ENCODE data around the gene FYN. TPM values are rescaled to one million over a fixed set of nuclear protein-coding genes. Genes with fewer than 3 reads are reported as not detected.

The FYN gene
- polyA plus RNA-seq, 1 donor (not counting 4 experiments of a cell fraction or from before 2014, with no cell fraction given) = 24.7 TPM

- TF ChIP-seq CTCF (optimal IDR thresholded peaks at IDR 0.05 in 1 of 3, IDR thresholded peaks at IDR 0.05 in 1 of 3, conservative IDR thresholded peaks at IDR 0.05 in 1 of 3; ENCODE audit: extremely low read depth in 1 of 3, insufficient read depth in 2 of 3, low read length in 3 of 3) = no peak
- Histone ChIP-seq H3K9me1 (ENCODE audit: control insufficient read depth, extremely low read depth, insufficient read depth, low read length) (no peaks in the 10 kb centered on the region), H4K20me1 (ENCODE audit: control insufficient read depth, extremely low read depth, insufficient read depth, low read length) (no peaks in the 10 kb centered on the region), H3K36me3 (ENCODE audit: control insufficient read depth in 2 of 2, extremely low read depth in 1 of 2, insufficient read depth in 2 of 2, low read length in 2 of 2) (peaks cover 2 to 7% of the 10 kb centered on the region in 2 experiments), H3K4me1 (ENCODE audit: control insufficient read depth, extremely low read depth, insufficient read depth, low read length) (no peaks in the 10 kb centered on the region), H3K27ac (ENCODE audit: control insufficient read depth, insufficient read depth, low read length) (no peak overlapping the region), H3K27me3 (ENCODE audit: control insufficient read depth, extremely low read depth, insufficient read depth, low read length) (no peaks in the 10 kb centered on the region), H3K9ac (ENCODE audit: control insufficient read depth, extremely low read depth, insufficient read depth, low read length) (no peak overlapping the region), H3K79me2 (ENCODE audit: control insufficient read depth, insufficient read depth, low read length) (no peaks in the 10 kb centered on the region), H3K4me2 (ENCODE audit: control insufficient read depth, extremely low read depth, insufficient read depth, low read depth, low read length) (no peak overlapping the region), H3K9me3 (ENCODE audit: control insufficient read depth, low read depth, low read length) (no peaks in the 10 kb centered on the region), H2AFZ (ENCODE audit: control insufficient read depth, low read length) (no peak overlapping the region), H3K4me3 (ENCODE audit: control insufficient read depth in 2 of 3, extremely low read depth in 1 of 3, insufficient read depth in 2 of 3, low read depth in 1 of 3, low read length in 3 of 3) (no peak overlapping the region)
- no peak for FAIRE-seq
- DNase-seq (ENCODE audit: low read depth, low spot score) = no peak
- dilution Hi-C loops (cut with MboI; ENCODE audit: extremely low pct_ligation_motif_present, low sequenced_read_pairs) = no loop called here
These were observed 193.1 kb downstream of the FYN start for GRCh38 chr6:111680015-111680712.

- dilution Hi-C loops (cut with MboI; ENCODE audit: extremely low pct_ligation_motif_present, low sequenced_read_pairs) = no loop called here
- FAIRE-seq (no peak), DNase-seq (ENCODE audit: low read depth, low spot score) (no peak)
- no peak overlapping the region for H3K4me3 ChIP-seq (ENCODE audit: control insufficient read depth in 2 of 3, extremely low read depth in 1 of 3, insufficient read depth in 2 of 3, low read depth in 1 of 3, low read length in 3 of 3)
- H3K79me2 ChIP-seq (ENCODE audit: control insufficient read depth, insufficient read depth, low read length) = no peaks in the 10 kb centered on the region
- H3K9ac ChIP-seq (ENCODE audit: control insufficient read depth, extremely low read depth, insufficient read depth, low read length) = no peak overlapping the region
- no peaks in the 10 kb centered on the region for H3K9me1 ChIP-seq (ENCODE audit: control insufficient read depth, extremely low read depth, insufficient read depth, low read length)
- no peaks in the 10 kb centered on the region for H3K9me3 ChIP-seq (ENCODE audit: control insufficient read depth, low read depth, low read length)
- H3K4me1 ChIP-seq (ENCODE audit: control insufficient read depth, extremely low read depth, insufficient read depth, low read length) = no peaks in the 10 kb centered on the region
- H4K20me1 ChIP-seq (ENCODE audit: control insufficient read depth, extremely low read depth, insufficient read depth, low read length) = no peaks in the 10 kb centered on the region
- no peak overlapping the region for H3K27ac ChIP-seq (ENCODE audit: control insufficient read depth, insufficient read depth, low read length)
- H3K36me3 ChIP-seq (ENCODE audit: control insufficient read depth in 2 of 2, extremely low read depth in 1 of 2, insufficient read depth in 2 of 2, low read length in 2 of 2) = peaks cover under 1 to 9% of the 10 kb centered on the region in 2 experiments
- H3K27me3 ChIP-seq (ENCODE audit: control insufficient read depth, extremely low read depth, insufficient read depth, low read length) = no peaks in the 10 kb centered on the region
- H3K4me2 ChIP-seq (ENCODE audit: control insufficient read depth, extremely low read depth, insufficient read depth, low read depth, low read length) = no peak overlapping the region
- TF ChIP-seq CTCF (optimal IDR thresholded peaks at IDR 0.05 in 1 of 3, IDR thresholded peaks at IDR 0.05 in 1 of 3, conservative IDR thresholded peaks at IDR 0.05 in 1 of 3; ENCODE audit: extremely low read depth in 1 of 3, insufficient read depth in 2 of 3, low read length in 3 of 3) = no peak
- TF ChIP-seq EZH2 (IDR thresholded peaks at IDR 0.05; ENCODE audit: low read length) = no peak
- no peak overlapping the region for H2AFZ ChIP-seq (ENCODE audit: control insufficient read depth, low read length)
These were observed 194.0 kb downstream of the FYN start for GRCh38 chr6:111679126-111679858.
